DMS153 treated with DMSO at 0.1 percent for 48 hours (cell line): ENCODE results near the gene KRTAP10-6.
"Not testable (repeated sequence)": the region's sequence is repeated elsewhere in the genome, so short reads cannot be mapped to it uniquely, and the experiment has no call there.

Experiments used
- DNase-seq: peaks from one replicate; lab custom pipeline; 2025; ENCODE audit not compliant: unreplicated experiment; lab: John Stamatoyannopoulos, UW

KRTAP10-6 gene

GRCh38 chr21:44599264-44600029, 7.1 kb upstream of the KRTAP10-6 start:
- DNase-seq = no peak

DNA sequence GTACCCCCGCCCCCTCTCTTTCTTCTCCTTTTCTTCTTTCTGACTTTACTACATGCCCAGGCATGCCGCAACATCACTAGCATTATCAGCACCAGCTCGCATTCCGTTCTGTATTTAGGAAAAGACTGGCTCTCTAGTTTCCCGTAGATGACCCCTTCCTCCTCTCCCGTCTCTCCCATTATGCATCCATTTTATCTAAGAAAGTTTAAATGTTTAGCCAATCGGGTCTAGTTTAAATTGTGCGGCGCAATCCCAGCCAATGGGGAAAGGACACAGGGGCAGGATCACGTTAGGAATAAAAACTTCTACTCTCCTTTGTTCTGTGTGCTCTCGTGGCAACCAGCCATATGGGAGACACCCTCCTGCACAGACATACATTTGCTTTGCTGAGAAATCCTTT, 5.8 kb upstream of the KRTAP10-6 start:
- DNase-seq = no peak

DNA sequence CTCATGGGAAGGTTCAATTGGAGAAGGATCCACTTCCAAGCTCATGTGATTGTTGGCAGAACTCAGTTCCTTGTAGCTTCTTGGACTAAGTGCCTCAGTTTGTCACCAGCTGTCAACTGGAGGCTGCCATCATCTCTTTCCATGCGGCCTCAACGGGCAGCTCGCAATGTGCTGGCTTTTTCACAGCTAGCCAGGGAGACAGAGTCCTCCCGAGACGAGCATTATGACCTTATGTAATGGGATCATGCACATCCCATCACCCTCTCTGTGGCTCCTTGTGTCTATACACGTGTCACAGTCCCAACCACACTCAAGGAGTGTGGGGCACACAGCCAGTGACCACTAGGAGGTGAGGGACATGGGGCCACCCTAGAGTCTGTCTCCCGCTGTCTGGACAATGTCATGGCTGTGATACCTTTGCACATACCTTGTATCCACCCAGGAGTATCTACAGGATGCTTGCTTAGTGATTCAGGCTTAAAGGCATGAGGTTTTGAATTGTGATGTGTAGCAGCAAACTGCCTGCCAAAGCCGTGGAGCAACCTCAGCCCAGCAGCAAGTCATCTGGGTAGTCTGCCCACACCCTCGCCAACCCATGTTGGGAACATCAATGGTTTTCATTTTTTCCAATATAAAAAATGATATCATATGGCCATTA, 3.9 kb upstream of the KRTAP10-6 start:
- no peak for DNase-seq

DNA sequence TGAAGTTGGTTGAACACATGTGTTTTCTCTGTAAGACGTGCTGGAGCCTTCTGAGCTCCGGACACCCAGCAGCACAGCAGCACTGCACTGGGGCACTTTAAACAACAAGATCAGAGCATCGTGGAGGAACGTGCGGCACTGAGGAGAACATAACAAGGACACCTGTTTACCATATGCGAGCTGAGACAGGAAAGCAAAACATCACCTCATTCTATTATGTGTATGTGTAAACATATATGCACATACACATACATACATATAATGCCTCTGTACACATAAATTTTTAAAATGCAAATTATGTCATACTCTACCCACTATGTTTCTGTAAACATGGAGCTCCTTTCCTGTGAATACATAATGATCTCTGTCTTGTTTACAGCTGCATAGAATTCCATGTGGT, 3.2 kb upstream of the KRTAP10-6 start:
- no peak for DNase-seq

DNA sequence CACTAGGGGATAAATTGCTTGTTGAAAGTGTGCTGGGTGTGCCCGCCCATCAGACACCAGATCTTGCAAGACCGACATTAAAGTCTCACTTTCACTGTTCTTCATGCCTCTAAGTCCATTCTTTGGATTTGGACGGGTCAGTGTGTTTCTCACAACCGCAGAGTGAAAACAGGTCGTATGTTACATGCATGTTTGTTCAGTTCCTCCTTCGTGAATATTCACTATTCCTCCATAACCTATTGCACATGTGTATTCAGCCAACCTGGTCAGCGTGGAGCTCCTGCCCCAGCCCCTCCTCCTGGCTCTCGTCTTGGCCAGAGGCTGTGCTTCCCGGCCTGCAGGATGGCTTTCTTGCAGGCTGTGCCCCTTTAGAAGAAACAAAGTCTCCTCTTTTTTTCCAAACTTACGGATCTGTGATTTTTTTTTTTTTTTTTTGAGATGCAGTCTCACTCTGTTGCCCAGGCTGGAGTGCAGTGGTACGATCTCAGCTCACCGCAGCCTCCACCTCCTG, 2.2 kb upstream of the KRTAP10-6 start:
- DNase-seq = no peak

GRCh38 chr21:44593598-44594405, 1.5 kb upstream of the KRTAP10-6 start:
- no peak for DNase-seq

GRCh38 chr21:44591801-44592130, 539 bp downstream of the KRTAP10-6 start:
- not testable (repeated sequence) for DNase-seq

- DNase-seq = not testable (repeated sequence)
These were observed 1.2 kb downstream of the KRTAP10-6 start for GRCh38 chr21:44590897-44591800.

DNA sequence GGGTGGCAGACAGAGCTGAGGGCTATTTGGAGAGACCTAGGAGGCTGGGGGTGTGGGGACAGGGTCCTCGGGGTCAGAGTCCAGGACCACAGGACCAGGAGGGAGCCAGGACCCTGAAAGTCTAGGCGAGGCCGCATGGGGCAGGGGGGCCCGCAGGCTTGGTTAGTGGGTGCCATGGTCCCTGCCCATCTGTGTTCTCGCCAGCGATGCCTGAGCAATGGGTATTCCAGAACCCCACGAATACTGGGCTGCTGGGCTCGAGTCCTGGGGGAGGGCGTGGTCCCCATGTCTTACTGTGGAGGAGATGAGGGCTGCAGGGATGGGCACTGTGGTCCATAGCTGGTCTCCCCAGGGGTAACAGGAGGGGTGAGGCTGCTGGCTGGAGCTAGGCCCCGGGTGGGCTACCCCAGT, 2.0 kb downstream of the KRTAP10-6 start:
- no peak for DNase-seq

- no peak for DNase-seq
These were observed 2.6 kb downstream of the KRTAP10-6 start for GRCh38 chr21:44589586-44590305.

DNA sequence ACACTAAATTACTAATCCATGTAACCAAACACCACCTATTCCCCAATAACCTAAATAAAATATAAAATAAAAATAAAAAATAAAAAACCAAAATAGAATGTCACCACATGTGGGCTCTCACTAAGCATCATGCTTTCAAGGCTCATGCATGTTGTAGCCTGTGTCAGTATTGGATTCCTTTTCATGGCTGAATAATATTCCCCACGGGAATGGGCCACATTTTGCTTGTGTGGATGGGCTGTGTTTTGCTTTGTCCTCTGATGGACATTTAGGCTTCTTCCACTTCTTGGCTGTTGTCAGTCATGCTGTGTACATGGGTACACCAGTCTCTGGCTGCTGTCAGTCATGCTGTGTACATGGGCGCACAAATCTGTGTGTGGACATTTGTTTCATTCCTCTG, 3.2 kb downstream of the KRTAP10-6 start:
- DNase-seq = no peak

- no peak for DNase-seq
These were observed 6.4 kb downstream of the KRTAP10-6 start for GRCh38 chr21:44585892-44586291.

GRCh38 chr21:44583800-44584147, 8.5 kb downstream of the KRTAP10-6 start:
- no peak for DNase-seq

DNA sequence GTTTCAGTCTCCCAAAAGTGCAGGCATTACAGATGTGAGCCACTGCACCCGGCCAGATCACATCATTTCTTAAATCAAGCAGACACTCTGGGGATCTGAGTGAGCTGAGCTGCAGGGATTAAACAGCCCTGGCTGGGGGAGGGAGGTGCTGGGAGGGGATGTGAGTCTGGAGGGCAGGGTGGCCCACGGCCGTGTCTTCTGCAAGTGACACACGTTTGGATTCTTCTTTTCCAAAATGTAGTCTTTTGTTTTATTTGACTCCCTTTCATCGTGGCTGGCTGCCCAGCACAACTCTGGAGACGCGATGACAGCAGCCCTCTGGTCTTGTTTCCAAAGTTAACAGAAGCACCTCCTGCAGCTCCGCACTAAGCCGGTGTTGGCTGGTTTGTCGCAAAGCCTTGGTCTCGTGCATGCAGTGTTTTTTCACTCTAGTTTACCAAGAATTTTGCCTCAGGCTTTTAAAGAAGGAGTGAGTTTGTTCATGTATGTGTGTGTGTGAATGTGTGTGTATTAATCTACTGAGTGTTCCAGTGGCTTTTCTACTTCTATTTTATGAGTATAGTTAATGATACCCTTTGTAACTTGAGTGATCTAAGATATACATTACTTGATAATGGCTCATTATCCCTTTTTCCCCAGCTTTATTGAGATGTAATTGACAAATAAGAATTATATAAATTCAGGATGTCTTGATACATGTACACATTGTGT, 9.1 kb downstream of the KRTAP10-6 start:
- no peak for DNase-seq

- no peak for DNase-seq
These were observed 10.2 kb downstream of the KRTAP10-6 start for GRCh38 chr21:44582055-44582454.

GRCh38 chr21:44581158-44581557, 11.1 kb downstream of the KRTAP10-6 start:
- no peak for DNase-seq

- DNase-seq = not testable (repeated sequence)
These were observed 12.0 kb downstream of the KRTAP10-6 start, which contains the start of gene KRTAP10-5 for GRCh38 chr21:44580231-44580821. Gene KRTAP10-5, minus strand, starts transcription at chr21:44580604. Its CDS starts 26 bp downstream, at chr21:44580578.

GRCh38 chr21:44579833-44580144, 12.5 kb downstream of the KRTAP10-6 start:
- no peak for DNase-seq
